Fibroblast of the conjunctiva (primary cell): ENCODE data around the gene HGD.
A peak's percentile ranks its signal among the peaks of the same experiment; 100 is the strongest.
"Not testable (repeated sequence)": the region's sequence is repeated elsewhere in the genome, so short reads cannot be mapped to it uniquely, and the experiment has no call there.

ENCODE experiments used
- DNase-seq: peaks from one replicate; pipeline ENCODE4 v3.0.0-alpha.2; 2010; ENCODE audit warnings: low read depth

Gene HGD

GRCh38 chr3:120680193-120680894 is 1.7 kb downstream of the HGD start:
- DNase-seq, result no peak

- DNase-seq, result no peak
Observed at GRCh38 chr3:120678984-120679383, 3.1 kb downstream of the HGD start.

- DNase-seq, result peak; percentile 85
Observed at GRCh38 chr3:120678331-120678947, 3.6 kb downstream of the HGD start.

GRCh38 chr3:120677193-120677592 is 4.8 kb downstream of the HGD start:
- DNase-seq, result not testable (repeated sequence)

GRCh38 chr3:120673116-120673515 is 8.9 kb downstream of the HGD start:
- DNase-seq, result no peak

- DNase-seq, result no peak
Observed at GRCh38 chr3:120670576-120670975, 11.5 kb downstream of the HGD start.

- DNase-seq, result no peak
Observed at GRCh38 chr3:120664926-120665325, 17.1 kb downstream of the HGD start.

- no peak for DNase-seq
Observed at GRCh38 chr3:120661945-120662344, 20.1 kb downstream of the HGD start.

GRCh38 chr3:120661106-120661905 is 20.7 kb downstream of the HGD start:
- no peak for DNase-seq

GRCh38 chr3:120659834-120660233 is 22.2 kb downstream of the HGD start:
- DNase-seq, result no peak

- DNase-seq, result no peak
Observed at GRCh38 chr3:120659285-120659684, 22.8 kb downstream of the HGD start.

GRCh38 chr3:120652896-120653545 is 29.0 kb downstream of the HGD start:
- DNase-seq, result no peak

GRCh38 chr3:120652281-120652680 is 29.8 kb downstream of the HGD start:
- DNase-seq, result no peak

GRCh38 chr3:120650311-120650710 is 31.7 kb downstream of the HGD start:
- DNase-seq, result no peak

- DNase-seq, result no peak
Observed at GRCh38 chr3:120649830-120650233, 32.2 kb downstream of the HGD start.

- DNase-seq, result no peak
Observed at GRCh38 chr3:120648290-120648689, 33.7 kb downstream of the HGD start.

GRCh38 chr3:120646771-120647432 is 35.1 kb downstream of the HGD start:
- no peak for DNase-seq

- no peak for DNase-seq
Observed at GRCh38 chr3:120645083-120645845, 36.8 kb downstream of the HGD start.

- no peak for DNase-seq
Observed at GRCh38 chr3:120642368-120642948, 39.6 kb downstream of the HGD start.

GRCh38 chr3:120641696-120642246 is 40.3 kb downstream of the HGD start:
- DNase-seq, result no peak

GRCh38 chr3:120640231-120640630 is 41.8 kb downstream of the HGD start:
- DNase-seq, result no peak
